Activated CD4-positive, alpha-beta T cell treated with anti-CD3 and anti-CD28 coated beads for 36 hours (primary cell): ENCODE results near the gene NEK8. TPM values are rescaled to one million over a fixed set of nuclear protein-coding genes. Genes with fewer than 3 reads are reported as not detected.

ENCODE experiments used
- ATAC-seq: fragments of 200-7000 bp; cut with Tn5 transposase; one replicate; pipeline ENCODE4 v1.10.0; 2021; ENCODE audit warnings: mild to moderate bottlenecking, moderate library complexity
- CTCF ChIA-PET: fragments of 350-600 bp; sonication (Branson Sonifier 250); formaldehyde crosslinking; loops from one replicate; lab custom pipeline; 2021; ENCODE audit warnings: antibody characterized with exemption; lab: Charles Lee
- POLR2A ChIA-PET: fragments of 350-600 bp; sonication (Branson Sonifier 250); formaldehyde crosslinking; loops from one replicate; lab custom pipeline; 2021; ENCODE audit warnings: antibody characterized with exemption, inconsistent platforms; lab: Charles Lee
- DNase-seq: peaks from one replicate; pipeline ENCODE4 v3.0.0-alpha.2; 2020
- H3K27ac Mint-ChIP-seq: one replicate; pipeline ENCODE4 v1.8.0; 2021; ENCODE audit warnings: mixed read lengths
- H3K27me3 Mint-ChIP-seq: one replicate; pipeline ENCODE4 v1.8.0; 2021; ENCODE audit warnings: mixed read lengths
- H3K36me3 Mint-ChIP-seq: one replicate; pipeline ENCODE4 v1.8.0; 2021; ENCODE audit warnings: low read depth, mixed read lengths
- H3K4me1 Mint-ChIP-seq: one replicate; pipeline ENCODE4 v1.8.0; 2021; ENCODE audit warnings: mixed read lengths
- H3K4me3 Mint-ChIP-seq: one replicate; pipeline ENCODE4 v1.8.0; 2021; ENCODE audit warnings: mild to moderate bottlenecking, moderate library complexity, mixed read lengths
- H3K9me3 Mint-ChIP-seq: one replicate; pipeline ENCODE4 v1.8.0; 2021; ENCODE audit warnings: low read depth, mixed read lengths
- intact Hi-C, 2 experiments: fragments of 100-400 bp; cut with DNase I in 1 of 2; cut with micrococcal nuclease in 1 of 2; formaldehyde crosslinking; loops; one replicate each; pipeline versions ENCODE4 v1.14.2 to v1.15.1; 2022 to 2024; cut with DNase I, micrococcal nuclease
- total RNA-seq, 2 experiments: library from RNA; stranded (reverse); gene quantifications; one replicate each; pipeline ENCODE4 v1.2.3, GENCODE V29; 2021

NEK8 gene
- total RNA-seq, 2 experiments from 2014 or later, result 3.8 to 4.0 TPM

GRCh38 chr17:28751600-28752366 lies 23.2 kb downstream of the NEK8 start:
- DNase-seq (no peak), ATAC-seq (no peak)
- no peaks in the 10 kb centered on the region for H3K27me3 Mint-ChIP-seq
- ChIA-PET CTCF (interaction anchor here (0.6 to 11.0 kb wide), 10 partner anchors 9 to 214 kb away, joined by 3 to 294 read pairs (median 4); partner anchors contain the start of genes NEK8, RPL23A and TLCD1), POLR2A (interaction anchor here (0.5 to 9.6 kb wide), 6 partner anchors 11 to 186 kb away, joined by 3 to 111 read pairs (median 3); partner anchors contain the start of genes NEK8 and TLCD1)
- H3K27ac Mint-ChIP-seq, result no peak overlapping the region
- H3K36me3 Mint-ChIP-seq, result peaks cover 39% of the 10 kb centered on the region
- peaks cover 33% of the 10 kb centered on the region for H3K4me1 Mint-ChIP-seq
- no peaks in the 10 kb centered on the region for H3K9me3 Mint-ChIP-seq
- H3K4me3 Mint-ChIP-seq, result no peak overlapping the region
- intact Hi-C loops, result loop anchor here in 1 of 2 experiments (5.0 kb wide), 1 partner anchor 91 kb away; the partner anchor contains the start of gene FAM222B

- Mint-ChIP-seq H3K4me3 (no peak overlapping the region), H3K4me1 (peaks cover 4% of the 10 kb centered on the region), H3K36me3 (peaks cover 36% of the 10 kb centered on the region), H3K27ac (no peak overlapping the region), H3K27me3 (no peaks in the 10 kb centered on the region), H3K9me3 (no peaks in the 10 kb centered on the region)
- POLR2A ChIA-PET, result no interaction called here
- CTCF ChIA-PET, result no interaction called here
- no peak for ATAC-seq
- DNase-seq, result no peak
- intact Hi-C loops, result no loop called here
Measured at GRCh38 chr17:28755486-28755885, 26.9 kb downstream of the NEK8 start.

- H3K27ac Mint-ChIP-seq, result peak overlapping the region; percentile 33
- no peaks in the 10 kb centered on the region for H3K27me3 Mint-ChIP-seq
- peaks cover 29% of the 10 kb centered on the region for H3K36me3 Mint-ChIP-seq
- ATAC-seq, result no peak
- POLR2A ChIA-PET, result no interaction called here
- no peak overlapping the region for H3K4me3 Mint-ChIP-seq
- no peaks in the 10 kb centered on the region for H3K4me1 Mint-ChIP-seq
- intact Hi-C loops, result no loop called here
- CTCF ChIA-PET, result interaction anchor here (0.5 to 2.1 kb wide), 4 partner anchors 12 to 55 kb away, joined by 3 to 11 read pairs (median 4); partner anchors contain the start of gene TLCD1
- no peaks in the 10 kb centered on the region for H3K9me3 Mint-ChIP-seq
- DNase-seq, result no peak
Measured at GRCh38 chr17:28756049-28756804, 27.6 kb downstream of the NEK8 start.

- peaks cover 23% of the 10 kb centered on the region for H3K36me3 Mint-ChIP-seq
- H3K4me1 Mint-ChIP-seq, result peaks cover 9% of the 10 kb centered on the region
- ChIA-PET POLR2A (no interaction called here), CTCF (interaction anchor here (0.6 kb wide), 1 partner anchor 83 kb away, joined by 3 read pairs; no protein-coding TSS in a partner anchor)
- H3K27ac Mint-ChIP-seq, result no peak overlapping the region
- H3K9me3 Mint-ChIP-seq, result no peaks in the 10 kb centered on the region
- no peak for DNase-seq
- no peak for ATAC-seq
- no peak overlapping the region for H3K4me3 Mint-ChIP-seq
- no peaks in the 10 kb centered on the region for H3K27me3 Mint-ChIP-seq
- intact Hi-C loops, result no loop called here
Measured at GRCh38 chr17:28758411-28759121, 30.0 kb downstream of the NEK8 start.

GRCh38 chr17:28759256-28759865 lies 30.8 kb downstream of the NEK8 start:
- intact Hi-C loops, result no loop called here
- H3K36me3 Mint-ChIP-seq, result peaks cover 25% of the 10 kb centered on the region
- ChIA-PET POLR2A (no interaction called here), CTCF (no interaction called here)
- no peak overlapping the region for H3K4me3 Mint-ChIP-seq
- no peaks in the 10 kb centered on the region for H3K27me3 Mint-ChIP-seq
- DNase-seq, result no peak
- ATAC-seq, result no peak
- H3K27ac Mint-ChIP-seq, result no peak overlapping the region
- H3K4me1 Mint-ChIP-seq, result peaks cover 12% of the 10 kb centered on the region
- H3K9me3 Mint-ChIP-seq, result no peaks in the 10 kb centered on the region

GRCh38 chr17:28760601-28761562 lies 32.3 kb downstream of the NEK8 start:
- ATAC-seq (no peak), DNase-seq (no peak)
- no peaks in the 10 kb centered on the region for H3K9me3 Mint-ChIP-seq
- H3K27me3 Mint-ChIP-seq, result no peaks in the 10 kb centered on the region
- peaks cover 18% of the 10 kb centered on the region for H3K4me1 Mint-ChIP-seq
- POLR2A ChIA-PET, result no interaction called here
- no peak overlapping the region for H3K27ac Mint-ChIP-seq
- intact Hi-C loops, result loop anchor here in 1 of 2 experiments (5.0 kb wide), 1 partner anchor 34 kb away; the partner anchor contains the start of genes NEK8 and TLCD1
- CTCF ChIA-PET, result interaction anchor here (0.6 to 6.0 kb wide), 7 partner anchors 10 to 193 kb away, joined by 3 to 110 read pairs (median 4); no protein-coding TSS in a partner anchor
- H3K4me3 Mint-ChIP-seq, result no peak overlapping the region
- H3K36me3 Mint-ChIP-seq, result peaks cover 29% of the 10 kb centered on the region

GRCh38 chr17:28763137-28763799 lies 34.7 kb downstream of the NEK8 start:
- no peaks in the 10 kb centered on the region for H3K9me3 Mint-ChIP-seq
- H3K36me3 Mint-ChIP-seq, result peaks cover 26% of the 10 kb centered on the region
- no peaks in the 10 kb centered on the region for H3K27me3 Mint-ChIP-seq
- H3K27ac Mint-ChIP-seq, result peak overlapping the region; percentile 25
- CTCF ChIA-PET, result interaction anchor here (0.6 to 6.0 kb wide), 66 partner anchors 11 to 759 kb away, joined by 3 to 110 read pairs (median 6); partner anchors contain the start of genes DHRS13, FAM222B, FLOT2 and NEK8
- intact Hi-C loops, result loop anchor here (1.0 to 5.0 kb wide), 7 partner anchors 36 to 153 kb away; partner anchors contain the start of genes DHRS13 (in 1 of the 2), FLOT2 (in 1 of the 2), NEK8 (in 1 of the 2) and TLCD1 (in 1 of the 2)
- peaks cover 25% of the 10 kb centered on the region for H3K4me1 Mint-ChIP-seq
- POLR2A ChIA-PET, result interaction anchor here (0.6 to 2.2 kb wide), 5 partner anchors 11 to 139 kb away, joined by 3 to 9 read pairs (median 4); partner anchors contain the start of gene DHRS13
- no peak overlapping the region for H3K4me3 Mint-ChIP-seq
- DNase-seq (peak; percentile 27), ATAC-seq (peak; percentile 68)

- ATAC-seq (peak; percentile 63), DNase-seq (peak; percentile 87)
- Mint-ChIP-seq H3K36me3 (peaks cover 20% of the 10 kb centered on the region), H3K4me3 (no peak overlapping the region), H3K27me3 (no peaks in the 10 kb centered on the region), H3K9me3 (no peaks in the 10 kb centered on the region), H3K4me1 (peaks cover 25% of the 10 kb centered on the region), H3K27ac (peak overlapping the region; percentile 80)
- CTCF ChIA-PET, result interaction anchor here (0.6 to 6.0 kb wide), 66 partner anchors 10 to 758 kb away, joined by 3 to 110 read pairs (median 6); partner anchors contain the start of genes DHRS13, FAM222B, FLOT2 and NEK8
- intact Hi-C loops, result loop anchor here (1.0 to 5.0 kb wide), 7 partner anchors 37 to 152 kb away; partner anchors contain the start of genes DHRS13 (in 1 of the 2), FLOT2 (in 1 of the 2), NEK8 (in 1 of the 2) and TLCD1 (in 1 of the 2)
- POLR2A ChIA-PET, result interaction anchor here (0.6 to 2.2 kb wide), 6 partner anchors 11 to 139 kb away, joined by 3 to 9 read pairs (median 4); partner anchors contain the start of gene DHRS13
Measured at GRCh38 chr17:28763804-28764266, 35.2 kb downstream of the NEK8 start.

GRCh38 chr17:28765038-28765437 lies 36.5 kb downstream of the NEK8 start:
- intact Hi-C loops, result no loop called here
- Mint-ChIP-seq H3K27ac (no peak overlapping the region), H3K4me1 (peaks cover 25% of the 10 kb centered on the region), H3K27me3 (no peaks in the 10 kb centered on the region), H3K4me3 (no peak overlapping the region), H3K9me3 (no peaks in the 10 kb centered on the region), H3K36me3 (peaks cover 12% of the 10 kb centered on the region)
- POLR2A ChIA-PET, result interaction anchor here (1.9 kb wide), 1 partner anchor 38 kb away, joined by 5 read pairs; no protein-coding TSS in a partner anchor
- CTCF ChIA-PET, result interaction anchor here (0.7 to 6.0 kb wide), 26 partner anchors 9 to 390 kb away, joined by 3 to 110 read pairs (median 8); partner anchors contain the start of genes DHRS13, FAM222B, NEK8 and TLCD1
- ATAC-seq (no peak), DNase-seq (no peak)
